ENCODE results near the gene RAD51D.
A peak's percentile ranks its signal among the peaks of the same experiment; 100 is the strongest.

The RAD51D gene

GRCh38 chr17:35074711-35075707 lies 44.7 kb downstream of the RAD51D start:
- DNase-seq (ENCODE audit: low read depth) = no peak
- no peak overlapping the region for H3K4me3 ChIP-seq (ENCODE audit: low read depth, low read length)

- DNase-seq (ENCODE audit: low read depth) = no peak
- no peak overlapping the region for H3K4me3 ChIP-seq (ENCODE audit: low read depth, low read length)
Observed at GRCh38 chr17:35073991-35074627, 45.6 kb downstream of the RAD51D start.

- no peak overlapping the region for H3K4me3 ChIP-seq (ENCODE audit: low read depth, low read length)
- no peak for DNase-seq (ENCODE audit: low read depth)
Observed at GRCh38 chr17:35073183-35073790, 46.4 kb downstream of the RAD51D start.

- peak; percentile 73 for DNase-seq (ENCODE audit: low read depth)
- no peak overlapping the region for H3K4me3 ChIP-seq (ENCODE audit: low read depth, low read length)
Observed at GRCh38 chr17:35069311-35069710, 50.3 kb downstream of the RAD51D start.

- no peak overlapping the region for H3K4me3 ChIP-seq (ENCODE audit: low read depth, low read length)
- DNase-seq (ENCODE audit: low read depth) = no peak
Observed at GRCh38 chr17:35068249-35068648, 51.4 kb downstream of the RAD51D start.

- no peak for DNase-seq (ENCODE audit: low read depth)
- H3K4me3 ChIP-seq (ENCODE audit: low read depth, low read length) = no peak overlapping the region
Observed at GRCh38 chr17:35065880-35066279, 53.8 kb downstream of the RAD51D start.

- no peak for DNase-seq (ENCODE audit: low read depth)
- H3K4me3 ChIP-seq (ENCODE audit: low read depth, low read length) = no peak overlapping the region
Observed at GRCh38 chr17:35064516-35065215, 55.0 kb downstream of the RAD51D start.

GRCh38 chr17:35063514-35064223 lies 56.0 kb downstream of the RAD51D start, which contains the start of gene RFFL:
RFFL (minus strand) TSS chr17:35063707; CDS start chr17:35026553, 37,154 bp downstream.
- DNase-seq (ENCODE audit: low read depth) = peak; percentile 95
- H3K4me3 ChIP-seq (ENCODE audit: low read depth, low read length) = no peak within 1 kb of the TSS

GRCh38 chr17:35062308-35062707 lies 57.4 kb downstream of the RAD51D start:
- no peak for DNase-seq (ENCODE audit: low read depth)
- H3K4me3 ChIP-seq (ENCODE audit: low read depth, low read length) = no peak overlapping the region

- no peak for DNase-seq (ENCODE audit: low read depth)
Observed at GRCh38 chr17:35057332-35057915, 62.2 kb downstream of the RAD51D start.

GRCh38 chr17:35056013-35056412 lies 63.6 kb downstream of the RAD51D start:
- no peak overlapping the region for H3K4me3 ChIP-seq (ENCODE audit: low read depth, low read length)
- no peak for DNase-seq (ENCODE audit: low read depth)

More at GRCh38 chr17:35057332-35057915, 62.2 kb downstream of the RAD51D start:
- H3K4me3 ChIP-seq (ENCODE audit: low read depth, low read length) = no peak overlapping the region

GRCh38 chr17:35053204-35053603 lies 66.5 kb downstream of the RAD51D start:
- no peak overlapping the region for H3K4me3 ChIP-seq (ENCODE audit: low read depth, low read length)
- no peak for DNase-seq (ENCODE audit: low read depth)

- no peak for DNase-seq (ENCODE audit: low read depth)
- H3K4me3 ChIP-seq (ENCODE audit: low read depth, low read length) = no peak overlapping the region
Observed at GRCh38 chr17:35052780-35053179, 66.9 kb downstream of the RAD51D start.

GRCh38 chr17:35052241-35052610 lies 67.4 kb downstream of the RAD51D start:
- DNase-seq (ENCODE audit: low read depth) = peak; percentile 36
- H3K4me3 ChIP-seq (ENCODE audit: low read depth, low read length) = no peak overlapping the region

- no peak for DNase-seq (ENCODE audit: low read depth)
- no peak overlapping the region for H3K4me3 ChIP-seq (ENCODE audit: low read depth, low read length)
Observed at GRCh38 chr17:35051579-35052240, 68.0 kb downstream of the RAD51D start.

GRCh38 chr17:35051183-35051578 lies 68.5 kb downstream of the RAD51D start:
- DNase-seq (ENCODE audit: low read depth) = no peak
- H3K4me3 ChIP-seq (ENCODE audit: low read depth, low read length) = no peak overlapping the region

GRCh38 chr17:35050170-35050569 lies 69.5 kb downstream of the RAD51D start:
- H3K4me3 ChIP-seq (ENCODE audit: low read depth, low read length) = no peak overlapping the region
- no peak for DNase-seq (ENCODE audit: low read depth)

Measured in skeletal muscle cell (primary cell).